Keratinocyte (primary cell): ENCODE data around the gene SUGCT. TPM values are rescaled to one million over a fixed set of nuclear protein-coding genes. Genes with fewer than 3 reads are reported as not detected.

Experiments
- DNase-seq: peaks from one replicate; pipeline ENCODE4 v3.0.0-alpha.2; 2011; ENCODE audit warnings: low read depth, missing footprints, low spot score
- FAIRE-seq: peaks from 2 replicates; lab custom pipeline; 2011; peaks lifted over from hg19 to GRCh38; lab: Jason Lieb, UNC
- H2AFZ ChIP-seq: 2 replicates; pipeline ENCODE4 v1.6.0; 2012; ENCODE audit warnings: low read length, control low read depth, inconsistent platforms; ENCODE audit not compliant: control insufficient read depth
- H3K27ac ChIP-seq: 2 replicates; pipeline ENCODE4 v1.5.1; 2011; ENCODE audit warnings: low read length; ENCODE audit not compliant: control insufficient read depth, insufficient read depth
- H3K27me3 ChIP-seq: 3 replicates; pipeline ENCODE4 v1.6.0; 2011; ENCODE audit warnings: low read length; ENCODE audit not compliant: control insufficient read depth, insufficient read depth; ENCODE audit errors: extremely low read depth
- H3K36me3 ChIP-seq, 2 experiments: 2 replicates in 1 of 2; 3 replicates in 1 of 2; pipeline ENCODE4 v1.5.1; 2011; ENCODE audit warnings: low read length in 2 of 2, mild to moderate bottlenecking in 1 of 2; ENCODE audit not compliant: control insufficient read depth in 2 of 2, insufficient read depth in 2 of 2; ENCODE audit errors: extremely low read depth in 1 of 2
- H3K4me1 ChIP-seq: 3 replicates; pipeline ENCODE4 v1.5.1; 2011; ENCODE audit warnings: low read length; ENCODE audit not compliant: control insufficient read depth, insufficient read depth; ENCODE audit errors: extremely low read depth
- H3K4me2 ChIP-seq: 3 replicates; pipeline ENCODE4 v1.6.0; 2011; ENCODE audit warnings: low read depth, low read length; ENCODE audit not compliant: control insufficient read depth, insufficient read depth; ENCODE audit errors: extremely low read depth
- H3K4me3 ChIP-seq, 3 experiments: fragments of 200-600 bp in 1 of 3; sonication (generic) in 1 of 3; 2 replicates in 2 of 3; 3 replicates in 1 of 3; pipeline ENCODE4 v1.5.1; 2011 to 2016; ENCODE audit warnings: low read length in 3 of 3, mild to moderate bottlenecking in 3 of 3, control low read depth in 2 of 3, inconsistent platforms in 1 of 3, low read depth in 1 of 3, mixed read lengths in 1 of 3, mixed run types in 1 of 3, moderate library complexity in 1 of 3; ENCODE audit not compliant: control insufficient read depth in 2 of 3, insufficient read depth in 2 of 3; ENCODE audit errors: extremely low read depth in 1 of 3
- H3K79me2 ChIP-seq: 2 replicates; pipeline ENCODE4 v1.6.0; 2012; ENCODE audit warnings: low read length; ENCODE audit not compliant: control insufficient read depth, insufficient read depth
- H3K9ac ChIP-seq: 3 replicates; pipeline ENCODE4 v1.6.0; 2011; ENCODE audit warnings: low read length; ENCODE audit not compliant: control insufficient read depth, insufficient read depth; ENCODE audit errors: extremely low read depth
- H3K9me1 ChIP-seq: 3 replicates; pipeline ENCODE4 v1.6.0; 2011; ENCODE audit warnings: low read length; ENCODE audit not compliant: control insufficient read depth, insufficient read depth; ENCODE audit errors: extremely low read depth
- H3K9me3 ChIP-seq: 2 replicates; pipeline ENCODE4 v1.5.1; 2012; ENCODE audit warnings: low read depth, low read length; ENCODE audit not compliant: control insufficient read depth
- H4K20me1 ChIP-seq: 3 replicates; pipeline ENCODE4 v1.6.0; 2011; ENCODE audit warnings: low read length; ENCODE audit not compliant: control insufficient read depth, insufficient read depth; ENCODE audit errors: extremely low read depth
- CTCF ChIP-seq, 3 experiments: IDR thresholded peaks in 1 of 3; conservative IDR thresholded peaks in 1 of 3; optimal IDR thresholded peaks in 1 of 3; 2 replicates in 2 of 3; 3 replicates in 1 of 3; pipeline versions ENCODE3 to v1.5.1; 2011; ENCODE audit warnings: low read length in 3 of 3, mild to moderate bottlenecking in 3 of 3, moderate library complexity in 2 of 3, control low read depth in 1 of 3, inconsistent platforms in 1 of 3; ENCODE audit not compliant: insufficient read depth in 2 of 3; ENCODE audit errors: extremely low read depth in 1 of 3
- EZH2 ChIP-seq: IDR thresholded peaks from one replicate; pipeline ENCODE4 v1.6.1; 2012; ENCODE audit warnings: inconsistent platforms, mild to moderate bottlenecking, low read length, moderate library complexity
- dilution Hi-C: fragments of 300-500 bp; cut with MboI; formaldehyde crosslinking; loops from one replicate; pipeline ENCODE4 v1.7.0; 2020; ENCODE audit warnings: low sequenced_read_pairs; ENCODE audit not compliant: extremely low pct_ligation_motif_present
- polyA plus RNA-seq, 5 experiments: library from polyadenylated mRNA; depleted of rRNA in 3 of 5; stranded (reverse) in 3 of 5; stranded (forward) in 1 of 5; unstranded in 1 of 5; fragments of >200 nt; gene quantifications; 1 replicate in 1 of 5; 2 replicates in 3 of 5; 3 replicates in 1 of 5; pipeline versions ENCODE4 v1.2.1 to v1.2.3, GENCODE V29; 2011 to 2012; ENCODE audit warnings: missing spikeins in 2 of 5, low read depth in 1 of 5, low replicate concordance in 1 of 5

Gene SUGCT
- polyA plus RNA-seq, 1 donor (not counting 4 experiments of a cell fraction or from before 2014, with no cell fraction given): 134 TPM

- no peak overlapping the region for H3K9ac ChIP-seq
- H3K79me2 ChIP-seq: no peaks in the 10 kb centered on the region
- H3K27ac ChIP-seq: no peak overlapping the region
- H2AFZ ChIP-seq: no peak overlapping the region
- H3K4me2 ChIP-seq: no peak overlapping the region
- TF ChIP-seq CTCF (optimal IDR thresholded peaks at IDR 0.05 in 1 of 3, IDR thresholded peaks at IDR 0.05 in 1 of 3, conservative IDR thresholded peaks at IDR 0.05 in 1 of 3; ENCODE audit: extremely low read depth in 1 of 3, insufficient read depth in 2 of 3, low read length in 3 of 3): no peak
- TF ChIP-seq EZH2: no peak
- FAIRE-seq (no peak), DNase-seq (no peak)
- no peaks in the 10 kb centered on the region for H4K20me1 ChIP-seq
- H3K9me1 ChIP-seq: no peaks in the 10 kb centered on the region
- no peaks in the 10 kb centered on the region for H3K27me3 ChIP-seq
- no peaks in the 10 kb centered on the region for H3K4me1 ChIP-seq
- H3K4me3 ChIP-seq: no peak overlapping the region
- dilution Hi-C loops: no loop called here
- no peaks in the 10 kb centered on the region for H3K36me3 ChIP-seq
- no peaks in the 10 kb centered on the region for H3K9me3 ChIP-seq
Measured at GRCh38 chr7:40772096-40772495, 637.3 kb downstream of the SUGCT start.

GRCh38 chr7:40773656-40774055, 638.9 kb downstream of the SUGCT start:
- H3K79me2 ChIP-seq: no peaks in the 10 kb centered on the region

More at GRCh38 chr7:40773656-40774055, 638.9 kb downstream of the SUGCT start:
- H3K36me3 ChIP-seq: no peaks in the 10 kb centered on the region
- H3K4me1 ChIP-seq: no peaks in the 10 kb centered on the region
- no peaks in the 10 kb centered on the region for H3K9me3 ChIP-seq
- H3K9ac ChIP-seq: no peak overlapping the region
- DNase-seq (no peak), FAIRE-seq (no peak)
- no peak overlapping the region for H2AFZ ChIP-seq
- no peaks in the 10 kb centered on the region for H3K9me1 ChIP-seq
- no peak overlapping the region for H3K4me3 ChIP-seq
- no peaks in the 10 kb centered on the region for H3K27me3 ChIP-seq
- dilution Hi-C loops: no loop called here
- H4K20me1 ChIP-seq: no peaks in the 10 kb centered on the region
- no peak overlapping the region for H3K27ac ChIP-seq
- no peak overlapping the region for H3K4me2 ChIP-seq
- TF ChIP-seq CTCF (optimal IDR thresholded peaks at IDR 0.05 in 1 of 3, IDR thresholded peaks at IDR 0.05 in 1 of 3, conservative IDR thresholded peaks at IDR 0.05 in 1 of 3; ENCODE audit: extremely low read depth in 1 of 3, insufficient read depth in 2 of 3, low read length in 3 of 3) (no peak), EZH2 (no peak)
